GM06990 (cell line): ENCODE measurements around the gene SH3YL1.
A peak's percentile ranks its signal among the peaks of the same experiment; 100 is the strongest.

Experiments
- DNase-seq: peaks from one replicate; pipeline ENCODE4 v3.0.0-alpha.2; 2011; ENCODE audit not compliant: insufficient read length; ENCODE audit errors: extremely low read depth
- H3K27me3 ChIP-seq: replicated peaks from 2 replicates; pipeline ENCODE4 v1.6.0; 2011; ENCODE audit warnings: low read length; ENCODE audit not compliant: control insufficient read depth, insufficient read depth
- H3K36me3 ChIP-seq: 2 replicates; pipeline ENCODE4 v1.5.1; 2011; ENCODE audit warnings: low read length; ENCODE audit not compliant: control insufficient read depth, insufficient read depth
- H3K4me3 ChIP-seq: replicated peaks from 2 replicates; pipeline ENCODE4 v1.5.1; 2011; ENCODE audit warnings: low read depth, mild to moderate bottlenecking, control low read depth, low read length
- TF ChIP-seq, protein P1 (sequence below): IDR thresholded peaks from 2 replicates; pipeline ENCODE4 v1.5.1; 2011; ENCODE audit warnings: low read length, control low read depth, mild to moderate bottlenecking, inconsistent platforms; ENCODE audit not compliant: insufficient read depth, poor library complexity, severe bottlenecking

The SH3YL1 gene

DNA sequence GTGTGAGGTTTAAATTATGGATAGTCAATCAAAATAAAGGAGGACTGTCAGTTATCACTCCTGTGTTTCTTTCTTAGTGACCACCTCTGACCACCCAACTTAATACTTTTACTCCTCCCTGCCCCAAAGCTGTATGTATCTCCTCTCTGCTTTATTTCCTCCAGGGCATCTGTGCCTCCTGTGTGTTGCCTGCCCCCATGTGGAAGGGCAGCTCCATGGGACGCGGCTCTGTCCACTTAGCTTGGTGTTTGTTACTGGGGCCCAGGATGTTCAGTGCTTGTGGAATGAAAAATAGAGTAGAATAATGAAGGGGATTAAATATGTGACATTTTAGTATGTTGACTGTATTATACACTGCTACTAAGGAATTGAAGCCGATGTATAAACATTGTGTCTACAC lies 10.7 kb upstream of the SH3YL1 start:
- no peak for DNase-seq
- H3K4me3 ChIP-seq, result no peak overlapping the region
- H3K36me3 ChIP-seq, result peaks cover 17% of the 10 kb centered on the region
- H3K27me3 ChIP-seq, result no peaks in the 10 kb centered on the region
- TF ChIP-seq, protein P1, sequence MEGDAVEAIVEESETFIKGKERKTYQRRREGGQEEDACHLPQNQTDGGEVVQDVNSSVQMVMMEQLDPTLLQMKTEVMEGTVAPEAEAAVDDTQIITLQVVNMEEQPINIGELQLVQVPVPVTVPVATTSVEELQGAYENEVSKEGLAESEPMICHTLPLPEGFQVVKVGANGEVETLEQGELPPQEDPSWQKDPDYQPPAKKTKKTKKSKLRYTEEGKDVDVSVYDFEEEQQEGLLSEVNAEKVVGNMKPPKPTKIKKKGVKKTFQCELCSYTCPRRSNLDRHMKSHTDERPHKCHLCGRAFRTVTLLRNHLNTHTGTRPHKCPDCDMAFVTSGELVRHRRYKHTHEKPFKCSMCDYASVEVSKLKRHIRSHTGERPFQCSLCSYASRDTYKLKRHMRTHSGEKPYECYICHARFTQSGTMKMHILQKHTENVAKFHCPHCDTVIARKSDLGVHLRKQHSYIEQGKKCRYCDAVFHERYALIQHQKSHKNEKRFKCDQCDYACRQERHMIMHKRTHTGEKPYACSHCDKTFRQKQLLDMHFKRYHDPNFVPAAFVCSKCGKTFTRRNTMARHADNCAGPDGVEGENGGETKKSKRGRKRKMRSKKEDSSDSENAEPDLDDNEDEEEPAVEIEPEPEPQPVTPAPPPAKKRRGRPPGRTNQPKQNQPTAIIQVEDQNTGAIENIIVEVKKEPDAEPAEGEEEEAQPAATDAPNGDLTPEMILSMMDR, result peak; percentile 12

DNA sequence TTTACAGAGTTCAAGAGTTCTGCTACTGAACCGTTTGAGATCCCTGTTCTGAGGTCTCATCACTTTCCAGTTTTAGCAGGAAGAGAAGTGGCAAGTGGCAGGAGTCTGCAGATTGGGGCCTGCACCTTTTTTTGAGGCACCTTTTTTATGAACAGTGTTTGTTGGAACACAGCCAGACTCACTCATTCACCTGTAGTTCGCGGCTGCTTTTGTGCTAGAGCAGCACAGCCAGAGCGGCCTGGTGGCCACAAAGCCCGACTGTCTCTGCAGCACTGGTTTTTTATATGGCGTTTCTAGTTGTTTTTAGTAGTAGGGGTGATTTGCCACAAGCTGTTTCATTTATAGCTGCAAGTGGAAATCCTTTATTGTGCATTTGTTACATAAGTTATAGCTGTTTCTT lies 9.5 kb upstream of the SH3YL1 start:
- Histone ChIP-seq H3K36me3 (peaks cover 15% of the 10 kb centered on the region), H3K4me3 (no peak overlapping the region), H3K27me3 (no peaks in the 10 kb centered on the region)
- TF ChIP-seq, protein P1, result no peak
- no peak for DNase-seq

DNA sequence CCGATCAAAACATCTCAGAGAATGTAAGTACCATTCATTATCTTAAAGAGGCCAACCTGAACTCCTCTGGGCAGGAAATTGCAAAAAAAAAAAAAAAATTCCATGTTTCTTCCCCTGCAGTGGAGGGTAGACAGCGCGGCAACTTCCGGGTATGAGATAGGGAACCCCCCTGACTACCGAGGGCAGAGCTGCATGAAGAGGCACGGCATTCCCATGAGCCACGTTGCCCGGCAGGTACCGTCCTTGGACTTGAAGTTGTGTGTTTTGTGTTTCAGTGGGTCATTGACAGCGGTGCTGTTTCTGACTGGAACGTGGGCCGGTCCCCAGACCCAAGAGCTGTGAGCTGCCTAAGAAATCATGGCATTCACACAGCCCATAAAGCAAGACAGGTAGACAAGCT lies 8.1 kb upstream of the SH3YL1 start:
- Histone ChIP-seq H3K27me3 (no peaks in the 10 kb centered on the region), H3K4me3 (no peak overlapping the region), H3K36me3 (peaks cover 8% of the 10 kb centered on the region)
- TF ChIP-seq, protein P1, result no peak
- no peak for DNase-seq

DNA sequence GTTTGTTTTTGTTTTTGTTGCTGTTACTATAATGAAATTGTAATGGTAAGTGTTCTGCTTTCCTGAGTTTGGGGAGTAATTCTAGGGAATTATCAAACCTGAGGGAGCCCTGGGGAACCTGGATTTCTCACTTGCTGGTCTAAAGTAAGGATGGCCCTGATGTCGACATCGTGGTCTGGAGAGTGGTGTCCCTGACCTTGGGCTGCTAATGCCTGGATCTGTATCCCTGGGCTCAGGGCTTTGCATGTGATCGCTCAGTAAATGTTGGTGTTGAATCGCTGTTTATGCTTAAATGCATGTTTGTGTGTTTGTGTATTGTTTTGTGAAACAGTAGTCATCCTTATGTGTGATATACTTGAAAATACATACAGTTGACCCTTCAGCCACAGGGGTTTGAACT lies 7.0 kb upstream of the SH3YL1 start:
- no peak for DNase-seq
- Histone ChIP-seq H3K27me3 (no peaks in the 10 kb centered on the region), H3K36me3 (peaks cover 4% of the 10 kb centered on the region), H3K4me3 (no peak overlapping the region)
- TF ChIP-seq, protein P1, result no peak

DNA sequence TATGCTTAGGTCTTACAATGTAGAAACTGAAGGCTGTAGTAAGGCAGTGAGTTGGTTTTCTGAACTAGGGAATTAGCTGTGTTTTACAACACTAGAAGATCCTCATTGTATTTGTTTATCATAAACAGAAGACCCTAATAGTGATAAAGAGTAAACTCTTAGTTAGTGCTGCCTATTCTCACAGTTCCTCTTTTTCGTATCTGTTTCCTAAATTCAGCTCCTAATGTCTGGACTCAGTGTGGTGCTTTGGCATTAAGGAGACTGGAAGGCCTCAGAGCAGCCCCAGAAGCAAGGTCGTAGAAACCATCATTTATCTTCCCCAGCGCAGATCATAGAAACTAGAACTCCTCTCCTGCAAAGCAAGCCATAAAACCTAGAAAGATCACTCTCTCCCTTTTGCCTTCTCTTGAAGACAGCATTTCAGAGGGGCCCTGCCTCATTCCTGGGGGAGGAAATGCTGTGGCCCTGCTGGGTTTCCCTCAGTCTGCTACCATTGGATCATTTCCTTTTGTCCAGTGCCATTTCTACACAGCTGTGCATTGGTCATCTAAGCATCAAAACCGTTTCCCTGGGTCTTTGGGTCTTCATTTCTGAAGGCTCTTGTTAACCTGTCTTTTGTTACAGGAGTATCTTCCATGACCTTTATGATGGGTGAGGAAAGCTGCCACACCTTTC lies 5.7 kb upstream of the SH3YL1 start:
- no peak overlapping the region for H3K4me3 ChIP-seq
- TF ChIP-seq, protein P1, result no peak
- no peak for DNase-seq
- no peaks in the 10 kb centered on the region for H3K27me3 ChIP-seq
- H3K36me3 ChIP-seq, result peaks cover 4% of the 10 kb centered on the region

DNA sequence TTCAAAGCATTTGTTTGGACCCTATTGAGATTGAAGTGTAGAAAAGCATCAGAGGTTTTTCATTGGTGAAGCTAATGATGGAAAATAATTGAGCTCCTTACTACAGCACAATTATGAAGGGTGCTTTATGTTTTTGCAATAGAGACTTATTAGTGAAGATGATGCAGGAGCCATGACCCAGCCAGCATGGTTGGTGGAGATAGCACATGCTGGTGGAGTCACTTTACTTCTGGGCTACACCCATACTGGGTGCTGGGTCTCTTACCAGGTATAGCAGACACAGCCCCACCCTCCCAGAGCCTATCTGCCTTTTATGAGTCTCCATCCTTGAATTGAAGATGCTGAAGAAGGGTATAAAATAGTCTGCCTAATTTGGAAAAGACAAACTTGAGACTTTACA lies 4.5 kb upstream of the SH3YL1 start:
- TF ChIP-seq, protein P1, result no peak
- DNase-seq, result no peak
- Histone ChIP-seq H3K36me3 (peaks cover 4% of the 10 kb centered on the region), H3K4me3 (no peak overlapping the region), H3K27me3 (no peaks in the 10 kb centered on the region)
